NCI-H2227 treated with DMSO at 0.1 percent for 48 hours (cell line): Measurements from ENCODE around the gene CHAD.
"Not testable (repeated sequence)": the region's sequence is repeated elsewhere in the genome, so short reads cannot be mapped to it uniquely, and the experiment has no call there.

Source experiments
- DNase-seq: peaks from one replicate; lab custom pipeline; 2025; lab: John Stamatoyannopoulos, UW

CHAD gene

DNA sequence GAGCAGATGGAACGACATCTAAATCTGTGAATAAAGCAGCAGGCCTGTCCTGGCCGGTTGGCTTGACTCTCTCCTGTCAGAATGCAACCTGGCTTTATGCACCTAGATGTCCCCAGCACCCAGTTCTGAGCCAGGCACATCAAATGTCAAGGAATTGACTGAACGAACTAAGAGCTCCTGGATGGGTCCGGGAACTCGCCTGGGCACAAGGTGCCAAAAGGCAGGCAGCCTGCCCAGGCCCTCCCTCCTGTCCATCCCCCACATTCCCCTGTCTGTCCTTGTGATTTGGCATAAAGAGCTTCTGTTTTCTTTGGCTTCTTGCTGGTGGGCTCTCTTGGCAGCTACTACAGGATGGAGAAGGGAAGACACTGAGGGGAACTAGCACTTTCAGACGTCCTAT lies 5.8 kb upstream of the CHAD start:
- no peak for DNase-seq

DNA sequence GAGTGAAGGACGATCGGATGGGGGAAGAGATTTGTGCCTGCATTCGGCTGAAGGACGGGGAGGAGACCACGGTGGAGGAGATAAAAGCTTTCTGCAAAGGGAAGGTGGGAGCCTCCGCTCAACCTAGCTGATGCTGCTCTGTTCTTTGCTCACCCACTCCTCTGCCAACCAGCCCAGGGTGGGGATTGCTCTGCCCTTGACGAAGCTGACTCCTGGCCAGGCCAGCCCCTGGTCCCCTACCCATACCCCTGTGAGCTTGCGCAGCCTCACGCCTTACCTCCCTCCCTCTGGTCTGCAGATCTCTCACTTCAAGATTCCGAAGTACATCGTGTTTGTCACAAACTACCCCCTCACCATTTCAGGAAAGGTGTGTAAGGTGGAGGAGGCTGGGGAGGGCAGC lies 5.2 kb upstream of the CHAD start:
- DNase-seq: no peak

DNA sequence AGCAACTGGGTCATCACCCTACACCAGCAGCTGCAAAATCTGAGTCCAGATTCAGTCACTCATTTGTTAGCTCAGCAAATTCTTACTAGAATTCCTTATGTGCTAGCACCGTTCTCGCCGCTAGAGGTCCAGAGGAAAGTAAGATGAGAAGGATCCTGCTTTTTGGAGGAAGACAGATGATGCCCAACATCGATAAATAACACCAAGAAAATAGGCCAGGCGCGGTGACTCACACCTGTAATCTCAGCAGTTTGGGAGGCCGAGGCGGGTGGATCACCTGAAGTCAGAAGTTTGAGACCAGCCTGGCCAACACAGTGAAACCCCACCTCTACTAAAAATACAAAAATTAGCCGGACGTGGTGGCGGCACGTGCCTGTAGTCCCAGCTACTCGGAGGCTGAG lies 4.1 kb upstream of the CHAD start:
- not testable (repeated sequence) for DNase-seq

DNA sequence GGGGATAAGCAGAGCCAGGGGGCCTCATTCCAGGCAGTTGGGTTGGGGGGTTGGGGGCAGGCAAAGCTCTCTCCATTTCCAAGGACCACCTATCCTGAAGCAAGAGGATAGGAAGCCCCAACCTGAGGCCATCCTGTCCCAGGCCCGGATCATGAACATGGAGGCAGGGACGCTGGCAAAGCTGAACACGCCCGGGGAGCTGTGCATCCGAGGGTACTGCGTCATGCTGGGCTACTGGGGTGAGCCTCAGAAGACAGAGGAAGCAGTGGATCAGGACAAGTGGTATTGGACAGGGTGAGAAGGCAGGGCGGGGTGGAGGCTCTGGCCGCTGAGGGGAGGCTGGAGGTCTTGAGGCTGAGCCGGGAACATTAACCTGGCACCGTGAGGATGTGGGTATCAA lies 3.6 kb upstream of the CHAD start:
- DNase-seq: no peak

DNA sequence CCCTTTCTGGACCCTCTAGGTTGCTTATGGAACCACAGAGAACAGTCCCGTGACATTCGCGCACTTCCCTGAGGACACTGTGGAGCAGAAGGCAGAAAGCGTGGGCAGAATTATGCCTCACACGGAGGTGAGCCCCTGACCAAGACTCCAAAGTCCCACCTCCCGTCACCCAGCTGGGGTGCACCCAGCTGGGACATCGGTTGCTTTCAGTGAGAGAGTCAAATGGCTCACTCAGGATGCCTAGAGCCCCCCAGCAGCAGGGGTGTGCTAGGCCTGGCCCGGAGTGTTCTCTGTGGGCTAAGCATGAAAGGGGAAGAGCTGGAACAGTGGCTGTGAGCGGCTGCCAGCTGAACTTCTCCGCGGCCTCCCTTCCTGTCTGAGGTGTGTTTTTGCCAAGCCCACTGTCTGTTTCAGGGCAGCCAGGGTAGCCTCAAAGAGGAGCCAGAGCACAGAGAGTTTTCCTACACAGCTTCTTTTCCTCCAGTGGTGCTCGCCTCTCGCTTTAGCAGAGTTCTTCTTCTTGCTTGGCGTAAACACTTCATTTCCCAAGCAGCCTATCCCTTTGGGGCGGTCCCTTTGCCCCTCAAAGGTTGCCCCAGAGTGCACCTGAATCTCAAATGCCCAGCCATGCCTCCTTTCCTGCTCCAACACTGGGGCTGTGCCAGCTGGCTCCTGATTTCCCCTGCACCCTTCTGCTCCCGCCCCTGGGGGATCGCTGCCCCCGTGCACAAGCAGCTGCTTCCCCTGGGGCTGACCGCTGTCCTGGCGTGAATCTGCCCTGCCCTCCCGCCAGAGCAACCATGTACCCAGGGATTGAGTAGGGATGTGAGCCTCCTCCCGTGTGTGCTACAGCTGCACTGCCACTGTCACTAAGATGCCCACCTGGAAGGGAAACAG lies 2.6 kb upstream of the CHAD start:
- no peak for DNase-seq

DNA sequence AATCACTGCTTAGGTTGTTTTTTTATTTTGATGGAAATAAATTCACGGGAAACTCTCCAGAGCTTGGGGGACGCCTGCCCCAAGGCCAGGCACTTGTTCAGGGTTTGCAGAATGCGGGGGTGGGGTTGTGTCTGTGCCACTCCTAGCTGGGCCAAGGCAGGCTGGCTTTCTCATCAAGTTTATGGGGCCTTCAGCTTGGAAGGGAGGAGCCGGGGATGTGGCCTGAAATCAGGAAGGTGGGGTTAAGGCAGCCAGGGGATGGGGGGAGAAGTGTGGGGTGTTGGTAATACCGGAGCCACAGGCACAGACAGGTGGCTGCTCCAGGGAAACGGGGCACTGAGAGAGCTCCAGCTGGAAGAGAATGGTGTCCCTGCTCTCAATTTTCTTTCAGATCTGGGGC lies 1.7 kb upstream of the CHAD start:
- DNase-seq: no peak

DNA sequence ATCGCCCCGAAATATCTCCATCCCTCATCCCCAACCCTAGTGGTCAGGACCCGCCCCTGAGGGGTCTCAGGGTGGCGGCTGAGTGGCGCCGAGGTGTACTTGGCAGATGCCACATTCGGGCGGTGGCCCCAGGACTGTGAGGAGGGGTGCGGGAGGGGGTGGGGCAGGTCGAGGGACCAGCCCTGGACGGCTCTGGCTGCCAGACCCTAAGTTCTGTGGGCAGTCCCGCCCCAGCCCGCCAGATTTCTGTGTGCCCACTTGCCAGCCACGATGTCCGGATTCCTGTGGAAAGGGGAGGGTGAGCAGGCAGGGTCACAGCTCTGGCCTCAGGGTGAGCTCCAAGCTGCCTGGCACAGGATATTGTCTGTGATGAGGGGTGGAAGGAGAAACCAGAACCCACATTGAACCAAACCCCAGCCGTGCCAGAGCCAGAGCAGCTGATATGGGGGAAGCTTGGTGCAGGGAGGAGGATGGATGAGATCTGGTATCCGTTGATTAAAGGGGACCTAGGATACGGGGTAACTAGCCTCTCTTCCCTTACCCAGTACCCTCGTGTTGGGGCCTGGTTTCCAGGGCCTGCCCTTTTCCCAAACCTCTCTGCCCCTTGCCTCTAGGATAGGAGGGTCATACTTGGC lies 1.1 kb upstream of the CHAD start:
- DNase-seq: no peak

DNA sequence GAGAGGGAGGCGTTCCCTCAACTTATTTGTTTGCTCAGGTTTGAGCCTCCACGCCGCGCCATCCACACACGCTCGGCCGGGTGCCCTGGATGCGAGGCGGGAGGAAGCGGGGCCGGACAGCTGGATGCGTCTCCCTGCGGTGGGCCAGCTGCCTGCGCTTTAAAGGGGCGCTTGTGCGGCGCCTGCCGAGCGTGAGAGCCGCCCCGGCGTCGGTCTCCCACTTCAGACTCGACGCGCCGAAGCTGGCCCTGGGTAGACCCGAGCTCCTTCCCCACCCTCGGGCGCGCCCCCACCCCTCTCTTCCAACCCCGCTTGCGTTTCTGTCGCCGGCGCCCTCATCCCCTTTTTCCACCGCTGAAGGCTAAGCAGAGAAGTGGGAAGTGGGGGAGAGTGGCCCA lies 527 bp upstream of the CHAD start:
- DNase-seq: no peak

DNA sequence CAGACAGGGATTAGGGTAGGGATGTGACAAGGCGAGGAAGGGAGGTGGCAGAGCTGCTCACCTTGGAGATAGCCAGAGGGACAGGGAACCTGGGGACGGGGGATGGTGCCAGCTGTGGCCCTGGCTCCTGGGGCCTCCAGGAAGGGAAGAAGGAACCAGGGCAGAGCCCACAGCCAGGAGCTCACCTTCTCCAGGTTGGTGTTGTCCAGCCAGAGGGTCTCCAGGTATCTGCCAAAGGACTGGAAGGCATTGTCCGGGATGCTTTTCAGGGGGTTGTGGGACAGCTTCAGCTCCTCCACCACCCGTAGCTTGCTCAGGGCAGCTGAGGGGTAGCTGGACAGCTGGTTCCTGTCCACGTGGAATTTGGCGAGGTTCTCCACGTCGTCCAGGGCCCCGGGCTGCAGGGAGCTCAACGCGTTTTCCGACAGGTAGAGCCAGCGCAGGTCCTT lies 801 bp downstream of the CHAD start:
- no peak for DNase-seq

DNA sequence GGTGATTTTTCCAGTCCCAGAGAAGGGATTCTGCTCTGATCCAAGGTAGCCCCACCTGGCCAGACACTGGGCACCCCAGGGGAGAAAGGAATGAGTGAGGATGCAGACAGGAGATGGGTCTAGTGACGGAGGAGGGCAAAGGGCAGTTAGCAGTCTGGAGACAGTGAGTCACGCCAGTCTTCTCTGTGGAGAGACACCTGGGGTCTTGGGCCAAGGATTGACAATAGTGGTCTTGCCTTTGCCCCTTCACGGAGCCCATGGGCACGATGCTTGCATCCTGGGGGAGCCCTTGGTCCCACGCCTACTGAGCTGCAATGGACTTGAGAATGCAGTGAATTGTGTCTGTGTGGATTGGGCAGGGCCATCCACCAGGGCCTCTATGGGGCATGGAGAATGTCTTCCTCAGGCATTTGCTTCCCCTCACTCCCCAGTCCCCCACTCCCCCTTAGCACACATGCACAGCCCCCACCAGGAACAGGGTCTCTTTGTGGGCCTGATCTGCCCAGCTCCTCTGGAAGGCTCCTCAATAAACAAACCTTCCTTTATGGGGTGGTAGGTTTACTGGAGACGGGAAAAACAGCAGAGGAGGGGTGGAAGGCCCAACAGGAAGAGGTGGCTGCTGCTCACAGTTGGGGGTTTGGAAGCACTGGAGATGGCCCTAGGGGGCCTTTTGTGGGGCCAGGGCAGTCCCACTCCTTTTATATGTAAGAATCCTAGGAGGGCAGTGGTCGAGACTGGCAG lies 1.4 kb downstream of the CHAD start:
- DNase-seq: no peak

DNA sequence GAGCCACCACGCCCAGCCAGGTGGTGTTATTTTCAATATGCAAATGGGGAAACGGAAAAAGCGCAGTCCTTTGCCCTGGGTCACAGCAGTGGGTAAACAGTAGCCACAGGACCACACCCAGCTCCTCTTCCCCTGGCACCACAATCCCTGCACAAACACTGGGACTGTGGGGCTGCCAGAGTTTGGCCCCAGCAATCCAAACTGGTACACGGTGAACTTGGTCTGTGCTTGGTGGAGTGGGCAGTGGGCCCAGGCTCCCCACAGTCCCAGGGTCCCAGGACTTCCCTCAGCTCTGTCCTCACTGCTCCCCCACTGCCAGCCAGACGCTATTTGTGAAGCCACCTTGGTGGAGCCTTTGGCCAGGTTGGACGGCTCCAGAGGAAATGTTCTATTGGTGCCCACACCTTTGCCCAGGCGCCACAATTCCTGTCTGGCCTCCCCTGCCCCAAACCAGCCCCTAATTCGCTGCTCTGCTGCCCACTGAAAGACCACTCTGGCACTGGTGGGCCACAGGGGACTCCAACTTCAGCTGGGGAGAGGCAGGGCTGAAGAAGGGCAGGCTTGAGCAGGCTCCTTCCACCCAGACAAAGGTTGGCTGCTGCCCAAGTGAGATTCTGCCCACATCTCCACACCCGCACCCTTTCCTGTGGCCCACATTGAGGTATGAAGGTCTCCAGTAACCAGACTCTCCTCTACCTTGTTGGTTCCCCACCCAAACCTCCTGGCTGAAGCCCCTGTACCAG lies 2.1 kb downstream of the CHAD start:
- DNase-seq: no peak

DNA sequence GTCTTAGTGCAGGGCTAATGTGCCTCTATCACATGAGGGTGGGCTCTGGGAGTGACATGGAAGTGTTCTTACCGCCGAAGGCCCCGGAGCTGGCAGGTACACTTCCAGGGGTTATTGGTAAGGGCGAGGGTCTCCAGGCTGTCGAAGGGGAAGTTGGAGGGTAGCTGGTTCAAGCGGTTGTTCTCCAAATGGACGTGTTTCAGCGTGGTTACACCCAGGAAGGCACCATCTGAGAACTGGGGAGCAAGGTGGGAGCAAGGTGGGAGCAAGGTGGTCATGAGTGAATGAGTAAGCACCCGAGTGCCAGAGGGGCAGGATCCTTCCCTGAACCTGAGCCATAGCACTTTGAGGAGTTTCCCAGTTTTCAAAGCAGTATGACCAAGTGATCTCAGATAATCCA lies 3.0 kb downstream of the CHAD start:
- DNase-seq: no peak

DNA sequence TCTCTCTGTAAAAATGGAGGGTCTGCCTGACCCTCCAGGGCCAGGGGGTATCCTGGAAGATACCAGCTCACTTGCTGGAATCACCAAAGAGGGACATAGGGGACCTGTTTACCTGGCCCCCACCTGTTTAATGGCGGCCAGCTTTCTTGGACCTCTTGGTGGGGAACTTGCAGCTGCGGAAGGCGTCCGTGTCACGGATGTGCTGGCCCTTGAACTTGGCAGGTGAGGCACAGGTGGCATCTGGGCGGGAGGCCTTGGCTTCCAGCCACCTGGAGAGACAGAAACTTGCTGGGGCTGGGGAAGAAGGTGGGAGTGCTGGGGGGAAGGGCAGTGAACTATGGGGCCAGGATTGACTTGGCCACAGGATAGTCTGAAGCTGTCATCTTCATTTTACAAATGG lies 3.5 kb downstream of the CHAD start:
- no peak for DNase-seq

DNA sequence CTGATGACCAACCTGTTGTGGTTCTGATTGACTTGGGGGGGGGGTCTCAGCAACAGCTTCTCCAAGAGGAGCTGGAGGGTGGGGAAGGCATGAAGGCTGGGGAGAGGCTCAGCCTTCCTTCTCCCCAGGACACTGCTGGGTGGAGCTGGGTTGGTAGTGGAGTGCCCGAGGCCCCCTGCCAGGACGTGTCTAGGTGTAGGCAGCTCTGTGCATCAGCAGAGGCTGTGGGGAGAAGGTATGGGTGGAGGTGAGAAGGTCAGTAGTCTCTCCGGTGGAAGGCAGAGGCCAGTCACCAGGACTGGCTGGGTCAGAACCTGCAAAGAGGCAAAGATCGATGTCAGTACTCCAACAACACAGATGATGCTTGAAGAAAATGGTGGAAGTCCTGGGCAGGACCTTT lies 3.9 kb downstream of the CHAD start:
- no peak for DNase-seq

DNA sequence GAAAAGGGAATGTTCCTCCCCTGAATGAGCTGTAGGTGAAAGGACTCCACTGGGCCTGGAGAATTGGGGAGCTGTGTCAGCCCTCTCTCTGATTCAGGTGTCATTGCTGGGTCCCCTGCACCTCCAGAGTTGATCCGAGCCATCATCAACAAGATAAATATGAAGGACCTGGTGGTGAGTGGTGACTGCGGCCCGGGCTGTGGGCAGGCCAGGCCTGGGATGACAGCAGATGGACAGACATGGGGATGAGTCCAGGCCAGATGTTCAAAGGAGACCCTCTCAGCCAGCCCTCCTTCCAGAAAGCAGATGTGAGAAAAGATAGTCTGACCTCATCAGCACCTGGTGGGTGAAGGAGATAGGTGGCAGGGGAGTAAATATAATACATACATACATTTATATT lies 4.6 kb downstream of the CHAD start:
- DNase-seq: no peak

DNA sequence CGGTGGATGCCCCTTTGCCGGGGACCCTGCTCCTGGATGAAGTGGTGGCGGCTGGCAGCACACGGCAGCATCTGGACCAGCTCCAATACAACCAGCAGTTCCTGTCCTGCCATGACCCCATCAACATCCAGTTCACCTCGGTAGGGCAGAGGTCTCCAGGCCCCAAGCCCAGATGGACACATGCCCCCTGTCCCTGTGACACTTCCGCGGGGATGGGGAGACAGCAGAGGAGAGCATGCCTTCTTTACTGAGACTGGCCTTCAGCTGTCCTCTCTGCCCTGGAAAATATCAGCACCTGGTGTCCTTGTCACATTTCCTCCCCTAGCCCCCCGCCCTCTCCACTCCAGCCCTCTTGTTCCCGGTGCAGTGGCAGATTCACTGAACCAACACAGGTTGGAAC lies 6.2 kb downstream of the CHAD start:
- no peak for DNase-seq

DNA sequence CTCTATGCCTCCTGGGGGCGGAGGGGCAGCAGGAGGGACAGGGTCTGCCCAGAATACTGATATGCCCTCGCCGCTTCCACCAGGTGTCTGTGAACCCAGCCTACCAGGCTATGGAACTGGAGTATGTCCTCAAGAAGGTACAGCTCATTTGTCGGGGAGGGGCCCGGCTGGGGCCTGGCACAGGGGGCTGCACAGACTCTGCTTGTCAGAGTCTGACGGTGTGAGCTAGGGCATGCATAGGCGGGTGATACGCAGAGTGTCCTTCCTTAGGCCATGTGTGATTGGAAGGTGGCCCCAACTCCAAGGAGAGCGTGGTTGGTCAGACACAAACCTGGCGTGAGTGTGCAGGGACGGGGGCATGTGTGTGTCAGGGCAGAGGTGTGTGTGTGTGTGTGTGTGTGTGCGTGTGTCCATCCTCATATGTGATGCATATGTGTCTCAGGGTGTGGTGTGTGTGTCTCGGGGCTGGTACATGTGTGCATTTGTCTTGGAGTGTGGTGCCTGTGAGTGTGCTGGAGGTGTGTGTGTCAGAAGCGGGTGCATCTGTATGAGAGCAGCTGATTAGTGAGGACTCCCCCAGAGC lies 7.0 kb downstream of the CHAD start:
- DNase-seq: no peak

DNA sequence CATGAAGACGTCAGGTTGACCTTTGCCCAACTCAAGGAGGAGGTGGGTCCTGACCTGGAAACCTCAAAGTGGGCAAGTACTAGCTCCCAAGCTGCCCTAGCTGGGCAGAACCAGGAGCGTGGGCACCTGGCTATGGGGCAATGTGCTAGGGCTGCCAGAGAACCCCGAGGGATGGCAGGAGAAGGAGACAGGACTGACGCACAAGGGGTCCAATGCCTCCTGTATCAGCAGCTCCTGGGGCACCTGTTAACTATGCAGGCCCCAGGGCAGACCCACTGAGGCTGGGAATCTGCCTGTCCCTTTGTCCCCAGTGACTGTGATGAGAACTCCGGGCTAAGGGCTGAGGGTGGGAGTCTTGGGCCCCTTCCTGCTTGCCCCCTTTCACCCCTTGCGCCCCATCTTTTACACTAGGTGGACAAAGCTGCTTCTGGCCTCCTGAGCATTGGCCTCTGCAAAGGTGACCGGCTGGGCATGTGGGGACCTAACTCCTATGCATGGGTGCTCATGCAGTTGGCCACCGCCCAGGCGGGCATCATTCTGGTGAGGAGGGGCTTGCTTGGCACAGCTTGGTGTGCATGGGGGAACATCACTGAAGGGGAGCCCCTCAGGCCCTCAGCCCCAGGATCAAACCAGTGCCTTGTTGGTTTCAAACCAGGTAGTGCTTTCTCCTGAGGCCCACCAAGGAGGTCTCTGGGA lies 7.7 kb downstream of the CHAD start:
- no peak for DNase-seq

DNA sequence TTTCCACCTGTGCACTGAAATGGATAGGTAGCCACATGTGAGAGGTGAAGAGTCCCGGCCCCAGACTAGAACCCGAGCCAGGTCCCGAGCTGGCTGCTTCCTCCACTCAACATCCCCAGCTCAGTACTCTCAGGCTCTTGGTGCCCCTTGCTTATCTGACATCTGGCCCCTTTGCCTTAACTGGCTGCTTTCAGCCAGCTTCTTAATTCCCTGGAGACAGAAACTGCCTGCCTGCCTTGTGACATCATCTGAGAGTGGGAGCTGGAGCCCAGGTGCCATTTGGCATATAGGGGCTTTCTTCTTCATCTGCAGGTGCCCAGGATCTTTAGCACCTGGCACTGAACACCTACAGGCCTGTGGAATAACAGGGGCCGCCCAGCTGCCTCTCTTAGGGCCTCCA lies 8.9 kb downstream of the CHAD start:
- DNase-seq: no peak

DNA sequence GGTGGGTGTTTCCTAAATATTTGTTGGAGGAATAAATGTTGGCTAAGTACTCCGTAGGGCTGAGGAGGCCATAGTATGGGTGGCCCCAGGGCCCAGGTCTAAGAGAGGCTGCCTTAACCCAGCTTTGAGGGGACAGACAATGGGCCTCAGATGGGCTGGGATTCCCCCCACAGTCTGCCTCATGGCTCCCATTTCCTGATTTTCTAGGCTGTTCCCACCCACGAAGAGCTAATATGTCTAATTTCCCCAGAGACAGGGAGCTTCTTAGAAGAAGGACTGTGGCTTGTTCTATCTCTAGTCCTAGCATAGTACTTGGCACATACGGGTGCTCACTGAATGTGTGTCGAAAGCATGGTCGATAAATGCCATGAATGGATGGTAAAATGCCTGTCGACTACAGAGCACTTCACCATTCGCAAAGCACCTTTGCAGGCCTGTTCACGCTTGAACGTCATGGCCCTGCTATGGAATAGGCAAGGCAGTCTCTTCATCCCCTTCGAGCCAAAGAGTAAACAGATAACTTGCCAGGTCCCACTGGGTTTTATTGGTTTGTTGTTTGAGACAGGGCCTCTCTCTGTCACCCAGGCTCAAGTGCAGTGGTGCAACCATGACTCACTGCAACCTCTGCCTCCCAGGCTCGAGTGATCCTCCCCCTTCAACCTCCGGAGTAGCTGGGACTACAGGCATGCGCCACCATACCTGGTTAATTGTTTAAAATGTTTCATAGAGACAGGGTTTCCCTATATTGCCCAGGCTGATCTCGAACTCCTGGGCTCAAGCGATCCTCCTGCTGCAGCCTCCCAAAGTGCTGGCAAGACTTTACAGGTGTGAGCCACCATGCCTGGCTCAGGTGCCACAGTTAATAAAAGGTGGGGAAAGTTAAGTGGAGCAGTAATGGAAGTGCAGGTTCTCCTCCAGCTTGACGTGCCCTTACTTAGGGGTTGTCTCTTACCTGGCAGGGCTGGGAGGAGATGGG lies 9.7 kb downstream of the CHAD start:
- no peak for DNase-seq
